LHCN-M2 (cell line): ENCODE results near the gene SIL1. TPM values are rescaled to one million over a fixed set of nuclear protein-coding genes. Genes with fewer than 3 reads are reported as not detected.
"Not testable (repeated sequence)": the region's sequence is repeated elsewhere in the genome, so short reads cannot be mapped to it uniquely, and the experiment has no call there.

Source experiments
- DNase-seq: peaks from one replicate; pipeline ENCODE4 v3.0.0-alpha.2; 2012; ENCODE audit warnings: low read depth
- total RNA-seq: library from RNA; depleted of rRNA; stranded (reverse); fragments of >200 nt; gene quantifications from 2 replicates; pipeline ENCODE4 v1.2.3, GENCODE V29; 2014

SIL1 gene
- total RNA-seq, 1 experiment from 2014 or later: 41.4 TPM

- DNase-seq: no peak
Observed at GRCh38 chr5:139037732-139038131, 160.4 kb downstream of the SIL1 start.

- not testable (repeated sequence) for DNase-seq
Observed at GRCh38 chr5:139036332-139036731, 161.8 kb downstream of the SIL1 start.

GRCh38 chr5:139027150-139027549 is 171.0 kb downstream of the SIL1 start:
- DNase-seq: peak; percentile 59

- no peak for DNase-seq
Observed at GRCh38 chr5:139025651-139026050, 172.5 kb downstream of the SIL1 start.

- no peak for DNase-seq
Observed at GRCh38 chr5:139023286-139023685, 174.9 kb downstream of the SIL1 start.

- no peak for DNase-seq
Observed at GRCh38 chr5:139022528-139022927, 175.6 kb downstream of the SIL1 start.

GRCh38 chr5:139021346-139021745 is 176.8 kb downstream of the SIL1 start:
- DNase-seq: no peak

GRCh38 chr5:139019880-139020279 is 178.3 kb downstream of the SIL1 start:
- DNase-seq: no peak

GRCh38 chr5:139019211-139019610 is 179.0 kb downstream of the SIL1 start:
- DNase-seq: no peak

- no peak for DNase-seq
Observed at GRCh38 chr5:139017624-139018023, 180.5 kb downstream of the SIL1 start.

GRCh38 chr5:139016186-139016585 is 182.0 kb downstream of the SIL1 start:
- DNase-seq: no peak

- peak; percentile 77 for DNase-seq
Observed at GRCh38 chr5:139014726-139015125, 183.4 kb downstream of the SIL1 start.

GRCh38 chr5:139012176-139012575 is 186.0 kb downstream of the SIL1 start:
- no peak for DNase-seq

- DNase-seq: not testable (repeated sequence)
Observed at GRCh38 chr5:139011156-139011555, 187.0 kb downstream of the SIL1 start.

- DNase-seq: no peak
Observed at GRCh38 chr5:139004374-139005307, 193.5 kb downstream of the SIL1 start.

GRCh38 chr5:138999674-139000073 is 198.5 kb downstream of the SIL1 start:
- no peak for DNase-seq

GRCh38 chr5:138998521-138998920 is 199.6 kb downstream of the SIL1 start:
- no peak for DNase-seq

GRCh38 chr5:138996120-138996519 is 202.0 kb downstream of the SIL1 start:
- no peak for DNase-seq

GRCh38 chr5:138990986-138991590 is 207.1 kb downstream of the SIL1 start:
- DNase-seq: no peak

- DNase-seq: peak; percentile 79
Observed at GRCh38 chr5:138989720-138990119, 208.4 kb downstream of the SIL1 start.

- no peak for DNase-seq
Observed at GRCh38 chr5:138986186-138986800, 211.9 kb downstream of the SIL1 start.

GRCh38 chr5:138985683-138986082 is 212.5 kb downstream of the SIL1 start:
- DNase-seq: no peak
